DOHH2 (cell line): ENCODE results near the gene ERCC4.

Source experiments
- CTCF ChIP-seq: fragments of 200-600 bp; sonication (generic); IDR thresholded peaks from one replicate; pipeline ENCODE4 v1.5.1; 2014; ENCODE audit warnings: antibody characterized with exemption, mild to moderate bottlenecking, low read depth, low read length; ENCODE audit not compliant: poor library complexity, severe bottlenecking
- EZH2phosphoT487 ChIP-seq: fragments of 200-600 bp; sonication (generic); IDR thresholded peaks from 2 replicates; pipeline ENCODE4 v1.6.1; 2017; ENCODE audit warnings: borderline replicate concordance, mild to moderate bottlenecking, antibody characterized with exemption, low read length, moderate library complexity, mixed read lengths

GRCh38 chr16:13951611-13952010, 31.7 kb downstream of the ERCC4 start:
- no peak for TF ChIP-seq CTCF
- no peak for TF ChIP-seq EZH2phosphoT487
